IMR-90 (cell line): ENCODE measurements around the gene HMG20B. TPM values are rescaled to one million over a fixed set of nuclear protein-coding genes. Genes with fewer than 3 reads are reported as not detected.

Experiments
- ATAC-seq: fragments of 200-7000 bp; cut with Tn5 transposase; 2 replicates; pipeline ENCODE4 v1.9.1; 2020; ENCODE audit warnings: low read depth, mild to moderate bottlenecking, moderate library complexity
- BruUV-seq: library from RNA; stranded (reverse); fragments of 400-500 nt; replicated peaks from 2 replicates; lab custom pipeline; 2021; lab: Mats Ljungman, UMichigan
- CTCF ChIA-PET: fragments of 300-600 bp; formaldehyde crosslinking; extraction: SDS; loops from one replicate; lab custom pipeline; 2021; ENCODE audit warnings: antibody characterized with exemption; lab: Yijun Ruan, JAX
- POLR2A ChIA-PET: fragments of 300-600 bp; sonication (Branson Sonifier 250); formaldehyde crosslinking; loops from one replicate; lab custom pipeline; 2022; ENCODE audit warnings: antibody characterized with exemption; ENCODE audit not compliant: unreplicated experiment; lab: Charles Lee
- DNase-seq: peaks from one replicate; pipeline ENCODE4 v3.0.0; 2013
- H2AFZ ChIP-seq: replicated peaks from 2 replicates; pipeline ENCODE3; 2013; ENCODE audit warnings: low read length, mild to moderate bottlenecking; ENCODE audit not compliant: poor library complexity
- H2AK5ac ChIP-seq: 2 replicates; pipeline ENCODE4 v1.6.1; 2013; ENCODE audit warnings: low read depth, low read length, inconsistent platforms
- H2AK9ac ChIP-seq: replicated peaks from 2 replicates; pipeline ENCODE3; 2013; ENCODE audit warnings: mild to moderate bottlenecking, low read depth, low read length, moderate library complexity; ENCODE audit not compliant: poor library complexity
- H2BK120ac ChIP-seq: 2 replicates; pipeline ENCODE4 v1.6.1; 2013; ENCODE audit warnings: low read depth, low read length, inconsistent platforms
- H2BK15ac ChIP-seq: 3 replicates; pipeline ENCODE4 v1.6.1; 2013; ENCODE audit warnings: low read depth, low read length, inconsistent platforms
- H2BK20ac ChIP-seq: 2 replicates; pipeline ENCODE4 v1.6.1; 2013; ENCODE audit warnings: low read depth, mild to moderate bottlenecking, inconsistent platforms, low read length, moderate library complexity
- H2BK5ac ChIP-seq: 2 replicates; pipeline ENCODE4 v1.6.1; 2013; ENCODE audit warnings: mild to moderate bottlenecking, low read depth, low read length, inconsistent platforms; ENCODE audit not compliant: poor library complexity, severe bottlenecking
- H3K14ac ChIP-seq: replicated peaks from 2 replicates; pipeline ENCODE4 v1.6.1; 2013; ENCODE audit warnings: low read depth, low read length, inconsistent platforms
- H3K18ac ChIP-seq: 2 replicates; pipeline ENCODE4 v1.6.1; 2013; ENCODE audit warnings: low read depth, low read length, control low read depth
- H3K23ac ChIP-seq: 2 replicates; pipeline ENCODE4 v1.6.1; 2013; ENCODE audit warnings: low read depth, low read length, inconsistent platforms
- H3K27ac ChIP-seq: 2 replicates; pipeline ENCODE4 v1.5.1; 2013; ENCODE audit warnings: mild to moderate bottlenecking, control low read depth, low read length; ENCODE audit not compliant: insufficient read depth
- H3K27me3 ChIP-seq: 2 replicates; pipeline ENCODE4 v1.6.1; 2013; ENCODE audit warnings: low read length; ENCODE audit not compliant: control insufficient read depth, insufficient read depth
- H3K36me3 ChIP-seq: 2 replicates; pipeline ENCODE4 v1.6.1; 2013; ENCODE audit warnings: low read length, mixed read lengths; ENCODE audit not compliant: control insufficient read depth, insufficient read depth
- H3K4ac ChIP-seq: 2 replicates; pipeline ENCODE4 v1.6.1; 2013; ENCODE audit warnings: low read depth, low read length, inconsistent platforms
- H3K4me1 ChIP-seq: 2 replicates; pipeline ENCODE4 v1.6.1; 2013; ENCODE audit warnings: low read length, mixed read lengths; ENCODE audit not compliant: control insufficient read depth, insufficient read depth
- H3K4me2 ChIP-seq: 2 replicates; pipeline ENCODE4 v1.6.1; 2013; ENCODE audit warnings: low read depth, mild to moderate bottlenecking, control low read depth, low read length, moderate library complexity
- H3K4me3 ChIP-seq: 2 replicates; pipeline ENCODE4 v1.5.1; 2013; ENCODE audit warnings: low read depth, mild to moderate bottlenecking, control low read depth, low read length, moderate library complexity; ENCODE audit not compliant: insufficient read depth
- H3K56ac ChIP-seq: 2 replicates; pipeline ENCODE4 v1.6.1; 2013; ENCODE audit warnings: low read length, inconsistent platforms; ENCODE audit not compliant: insufficient read depth; ENCODE audit errors: extremely low read depth
- H3K79me1 ChIP-seq, 2 experiments: 2 replicates each; pipeline ENCODE4 v1.6.1; 2013; ENCODE audit warnings: low read length in 2 of 2, inconsistent platforms in 1 of 2, low read depth in 1 of 2
- H3K9ac ChIP-seq: 2 replicates; pipeline ENCODE4 v1.6.1; 2013; ENCODE audit warnings: low read depth, low read length, control low read depth
- H3K9me1 ChIP-seq: 2 replicates; pipeline ENCODE4 v1.6.1; 2013; ENCODE audit warnings: low read length, inconsistent platforms; ENCODE audit not compliant: insufficient read depth
- H3K9me3 ChIP-seq: 2 replicates; pipeline ENCODE4 v1.6.1; 2013; ENCODE audit warnings: low read length; ENCODE audit not compliant: control insufficient read depth, insufficient read depth
- H4K20me1 ChIP-seq: 2 replicates; pipeline ENCODE4 v1.6.1; 2013; ENCODE audit warnings: low read length, inconsistent platforms; ENCODE audit not compliant: insufficient read depth
- H4K5ac ChIP-seq: 2 replicates; pipeline ENCODE4 v1.6.1; 2013; ENCODE audit warnings: mild to moderate bottlenecking, low read depth, low read length, control low read depth
- H4K8ac ChIP-seq, 2 experiments: 2 replicates each; pipeline ENCODE4 v1.6.1; 2013; ENCODE audit warnings: low read depth in 2 of 2, low read length in 2 of 2, control low read depth in 1 of 2, inconsistent platforms in 1 of 2
- H4K91ac ChIP-seq: 2 replicates; pipeline ENCODE4 v1.6.1; 2013; ENCODE audit warnings: low read depth, low read length, inconsistent platforms; ENCODE audit not compliant: insufficient read depth
- CTCF ChIP-seq: conservative IDR thresholded peaks from 2 replicates; pipeline ENCODE4 v1.5.1; 2012; ENCODE audit warnings: mild to moderate bottlenecking, low read depth, low read length, improper control_type of control experiment
- MAFK ChIP-seq: IDR thresholded peaks from 2 replicates; pipeline ENCODE4 v1.6.1; 2012; ENCODE audit warnings: low read depth, low read length, improper control_type of control experiment
- MAZ ChIP-seq: IDR thresholded peaks from 2 replicates; pipeline ENCODE4 v1.6.1; 2012; ENCODE audit warnings: low read depth, mild to moderate bottlenecking, low read length, improper control_type of control experiment, moderate library complexity, borderline replicate concordance
- MXI1 ChIP-seq: IDR thresholded peaks from 2 replicates; pipeline ENCODE4 v1.6.1; 2012; ENCODE audit warnings: low read depth, mild to moderate bottlenecking, low read length, moderate library complexity, borderline replicate concordance
- NFE2L2 ChIP-seq: fragments of 150-350 bp; IDR thresholded peaks from 2 replicates; pipeline ENCODE4 v1.6.1; 2016; ENCODE audit warnings: low read depth, mild to moderate bottlenecking, low read length
- RAD21 ChIP-seq: IDR thresholded peaks from 2 replicates; pipeline ENCODE4 v1.6.1; 2012; ENCODE audit warnings: low read length, improper control_type of control experiment
- SMC3 ChIP-seq: fragments of 150-350 bp; IDR thresholded peaks from 2 replicates; pipeline ENCODE4 v1.6.1; 2016; ENCODE audit warnings: low read depth, mild to moderate bottlenecking, antibody characterized with exemption, low read length, moderate library complexity
- WGBS, 2 experiments: methylation state at CpG; one replicate each; pipeline versions ENCODE4 v1.1.5 to v1.1.7; 2013; ENCODE audit warnings: missing lambda C conversion rate in 2 of 2; ENCODE audit not compliant: insufficient read length in 1 of 2; ENCODE audit errors: extremely low coverage in 2 of 2; 5-methylcytosine and 5-hydroxymethylcytosine counted together
- dilution Hi-C: fragments of 300-500 bp; cut with HindIII; formaldehyde crosslinking; loops from one replicate; pipeline ENCODE4 v1.14.3; 2018; ENCODE audit warnings: low sequenced_read_pairs; ENCODE audit not compliant: unreplicated experiment
- in situ Hi-C: fragments of 300-500 bp; cut with MboI; formaldehyde crosslinking; loops from 3 replicates; pipeline ENCODE4 v1.14.3; 2019; ENCODE audit warnings: low sequenced_read_pairs, inconsistent platforms, mixed read lengths
- intact Hi-C: fragments of 100-400 bp; cut with micrococcal nuclease; formaldehyde crosslinking; loops from 2 replicates; pipeline ENCODE4 v1.10.0; 2022
- polyA plus RNA-seq, 3 experiments: library from polyadenylated mRNA; depleted of rRNA; stranded (reverse); fragments of >200 nt; gene quantifications; 2 replicates each; pipeline ENCODE4 v1.2.3, GENCODE V29; 2012; ENCODE audit warnings: low replicate concordance in 1 of 3
- total RNA-seq: library from RNA; depleted of rRNA; stranded (reverse); fragments of >200 nt; gene quantifications from 2 replicates; pipeline ENCODE4 v1.2.3, GENCODE V29; 2012

Gene HMG20B
- total and polyA plus RNA-seq, 2 of the 4 experiments (the other 2 are of a cell fraction): 57.5 to 63.8 TPM

- intact Hi-C loops: loop anchor here (1.0 to 10.0 kb wide), 2 partner anchors 73 to 293 kb away; no protein-coding TSS in a partner anchor
- Histone ChIP-seq H3K36me3 (peaks cover 29% of the 10 kb centered on the region), H2BK15ac (no peak overlapping the region), H2BK5ac (no peak overlapping the region), H3K9me1 (no peaks in the 10 kb centered on the region), H3K9me3 (no peaks in the 10 kb centered on the region), H3K4me2 (no peak overlapping the region; the same call in 1 of the 2 replicates), H3K4me3 (no peak overlapping the region), H2AK9ac (peak overlapping the region; percentile 60), H3K27me3 (no peaks in the 10 kb centered on the region), H4K91ac (no peak overlapping the region), H2BK120ac (no peak overlapping the region), H3K18ac (no peak overlapping the region), H3K4me1 (peaks cover 3% of the 10 kb centered on the region; the same call in 1 of the 2 replicates), H4K5ac (no peak overlapping the region), H2BK20ac (no peak overlapping the region), H3K56ac (no peak overlapping the region), H2AFZ (peak overlapping the region; percentile 73), H2AK5ac (peak overlapping the region; percentile 85), H3K9ac (no peak overlapping the region), H3K14ac (no peak overlapping the region), H4K8ac (peak overlapping the region in 1 of 2 experiments; percentile 4; a peak in 1 of 4 replicates), H4K20me1 (peaks cover 7% of the 10 kb centered on the region; the same call in 1 of the 2 replicates), H3K27ac (no peak overlapping the region), H3K23ac (no peak overlapping the region), H3K79me1 (peaks cover 3 to 17% of the 10 kb centered on the region in 2 experiments; a peak in 1 of 4 replicates), H3K4ac (no peak overlapping the region)
- CTCF ChIA-PET: no interaction called here
- dilution Hi-C loops: no loop called here
- WGBS, 2 experiments: 85% methylated on average over 13 of the region's 31 CpGs; no CpG with 5 or more reads in 1 of the 2 experiments
- peak; percentile 84 for TF ChIP-seq CTCF
- no peak for TF ChIP-seq MXI1
- TF ChIP-seq MAZ: peak; percentile 88
- peak; percentile 82 for TF ChIP-seq SMC3
- TF ChIP-seq MAFK: peak; percentile 73
- TF ChIP-seq RAD21: peak; percentile 80
- no peak for TF ChIP-seq NFE2L2
- POLR2A ChIA-PET: no interaction called here
- in situ Hi-C loops: loop anchor here (25.0 kb wide), 1 partner anchor 306 kb away; no protein-coding TSS in a partner anchor
- DNase-seq: peak; percentile 29
- no TSS peak for BruUV-seq
- peak; percentile 95 for ATAC-seq
Measured at GRCh38 chr19:3618144-3618810, 45.5 kb downstream of the HMG20B start.
